ENCODE data around the gene THADA. TPM values are rescaled to one million over a fixed set of nuclear protein-coding genes. Genes with fewer than 3 reads are reported as not detected.

Gene THADA
- total and polyA plus RNA-seq, 7 experiments from 2014 or later, result 11.7 to 43.0 (median 39.6) TPM

- ChIA-PET CTCF (interaction anchor here (0.6 kb wide), 1 partner anchor 451 kb away, joined by 3 read pairs; no protein-coding TSS in a partner anchor), POLR2A (interaction anchor here (0.5 to 0.6 kb wide), 2 partner anchors 20 to 42 kb away, joined by 3 read pairs; no protein-coding TSS in a partner anchor)
- Histone ChIP-seq H3K4me3 (ENCODE audit: low read length) (no peak overlapping the region), H3K4me1 (ENCODE audit: control insufficient read depth in 2 of 2, insufficient read depth in 2 of 2, low read length in 2 of 2) (peaks cover 0 to 35% of the 10 kb centered on the region in 2 donors), H3K27me3 (ENCODE audit: control insufficient read depth in 2 of 2, insufficient read depth in 2 of 2, low read length in 2 of 2) (no peaks in the 10 kb centered on the region), H3K9me3 (ENCODE audit: control insufficient read depth in 2 of 3, low read length in 3 of 3) (no peaks in the 10 kb centered on the region), H3K27ac (ENCODE audit: low read depth, low read length) (no peak overlapping the region), H3K36me3 (ENCODE audit: control insufficient read depth in 2 of 3, insufficient read depth in 3 of 3, low read length in 3 of 3) (peaks cover 0 to 9% (median 0%) of the 10 kb centered on the region in 3 experiments)
- Mint-ChIP-seq H3K27me3 (peaks cover 0 to 4% (median 0%) of the 10 kb centered on the region in 5 donors), H3K36me3 (peaks cover 0 to 54% (median 45%) of the 10 kb centered on the region in 5 donors), H3K27ac (peak overlapping the region in 3 of 9 donors; percentile 31 to 68 (median 59)), H3K9me3 (no peaks in the 10 kb centered on the region), H3K4me3 (peak overlapping the region in 2 of 10 donors; percentile 1 to 52), H3K4me1 (peaks cover 8 to 43% (median 30%) of the 10 kb centered on the region in 7 donors)
- intact Hi-C loops (cut with micrococcal nuclease), result loop anchor here in 1 of 2 donors (5.0 kb wide), 1 partner anchor 612 kb away; no protein-coding TSS in a partner anchor
- DNase-seq, result no peak
- ATAC-seq, result no peak
Observed at GRCh38 chr2:43424262-43425207, 171.3 kb downstream of the THADA start.

DNA sequence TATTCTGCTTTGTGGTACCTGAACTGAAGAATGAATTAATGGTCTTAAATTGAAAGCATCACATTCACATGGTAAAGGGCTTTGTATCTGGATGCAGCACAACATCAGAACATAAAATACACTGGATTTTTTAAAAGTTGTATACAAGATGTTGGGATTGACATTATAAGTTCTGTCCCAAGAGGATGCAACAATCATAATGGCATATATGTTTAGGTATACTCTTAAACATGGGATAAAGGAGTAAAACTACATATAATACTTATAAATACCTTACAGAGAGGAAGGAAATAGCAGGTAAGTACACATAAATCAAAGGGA is 171.9 kb downstream of the THADA start:
- Mint-ChIP-seq H3K27ac (peak overlapping the region in 1 of 9 donors; percentile 59), H3K4me3 (no peak overlapping the region), H3K36me3 (peaks cover 4 to 50% (median 48%) of the 10 kb centered on the region in 5 donors), H3K4me1 (peaks cover 13 to 43% (median 30%) of the 10 kb centered on the region in 7 donors), H3K9me3 (no peaks in the 10 kb centered on the region), H3K27me3 (peaks cover 0 to 4% (median 0%) of the 10 kb centered on the region in 5 donors)
- CTCF ChIA-PET, result no interaction called here
- H3K27me3 ChIP-seq (ENCODE audit: control insufficient read depth in 2 of 2, insufficient read depth in 2 of 2, low read length in 2 of 2), result no peaks in the 10 kb centered on the region
- H3K4me3 ChIP-seq (ENCODE audit: low read length), result no peak overlapping the region
- H3K4me1 ChIP-seq (ENCODE audit: control insufficient read depth in 2 of 2, insufficient read depth in 2 of 2, low read length in 2 of 2), result peaks cover 0 to 35% of the 10 kb centered on the region in 2 donors
- intact Hi-C loops (cut with micrococcal nuclease), result no loop called here
- no peak for DNase-seq
- H3K9me3 ChIP-seq (ENCODE audit: control insufficient read depth in 2 of 3, low read length in 3 of 3), result no peaks in the 10 kb centered on the region
- no peak overlapping the region for H3K27ac ChIP-seq (ENCODE audit: low read depth, low read length)
- ATAC-seq, result no peak
- H3K36me3 ChIP-seq (ENCODE audit: control insufficient read depth in 2 of 3, insufficient read depth in 3 of 3, low read length in 3 of 3), result peaks cover 0 to 9% (median 0%) of the 10 kb centered on the region in 3 experiments
- POLR2A ChIA-PET, result interaction anchor here (0.6 kb wide), 1 partner anchor 41 kb away, joined by 3 read pairs; no protein-coding TSS in a partner anchor

- no peak overlapping the region for H3K4me3 Mint-ChIP-seq
- H3K27ac Mint-ChIP-seq, result no peak overlapping the region
- H3K9me3 ChIP-seq (ENCODE audit: control insufficient read depth in 2 of 3, low read length in 3 of 3), result no peaks in the 10 kb centered on the region
- H3K36me3 ChIP-seq (ENCODE audit: control insufficient read depth in 2 of 3, insufficient read depth in 3 of 3, low read length in 3 of 3), result peaks cover 0 to 6% (median 0%) of the 10 kb centered on the region in 3 experiments
- peaks cover 0 to 24% of the 10 kb centered on the region in 2 donors for H3K4me1 ChIP-seq (ENCODE audit: control insufficient read depth in 2 of 2, insufficient read depth in 2 of 2, low read length in 2 of 2)
- peaks cover 11 to 49% (median 33%) of the 10 kb centered on the region in 5 donors for H3K36me3 Mint-ChIP-seq
- H3K27me3 ChIP-seq (ENCODE audit: control insufficient read depth in 2 of 2, insufficient read depth in 2 of 2, low read length in 2 of 2), result no peaks in the 10 kb centered on the region
- H3K9me3 Mint-ChIP-seq, result no peaks in the 10 kb centered on the region
- no peak overlapping the region for H3K4me3 ChIP-seq (ENCODE audit: low read length)
- H3K4me1 Mint-ChIP-seq, result peaks cover 8 to 27% (median 20%) of the 10 kb centered on the region in 7 donors
- ATAC-seq, result no peak
- intact Hi-C loops (cut with micrococcal nuclease), result no loop called here
- ChIA-PET POLR2A (no interaction called here), CTCF (no interaction called here)
- H3K27ac ChIP-seq (ENCODE audit: low read depth, low read length), result no peak overlapping the region
- no peak for DNase-seq
- peaks cover 0 to 4% (median 0%) of the 10 kb centered on the region in 5 donors for H3K27me3 Mint-ChIP-seq
Observed at GRCh38 chr2:43421194-43421593, 174.6 kb downstream of the THADA start.

- Histone ChIP-seq H3K4me3 (ENCODE audit: low read length) (no peak overlapping the region), H3K4me1 (ENCODE audit: control insufficient read depth in 2 of 2, insufficient read depth in 2 of 2, low read length in 2 of 2) (peaks cover 0 to 16% of the 10 kb centered on the region in 2 donors), H3K27ac (ENCODE audit: low read depth, low read length) (no peak overlapping the region), H3K36me3 (ENCODE audit: control insufficient read depth in 2 of 3, insufficient read depth in 3 of 3, low read length in 3 of 3) (peaks cover 0 to 6% (median 0%) of the 10 kb centered on the region in 3 experiments), H3K27me3 (ENCODE audit: control insufficient read depth in 2 of 2, insufficient read depth in 2 of 2, low read length in 2 of 2) (no peaks in the 10 kb centered on the region), H3K9me3 (ENCODE audit: control insufficient read depth in 2 of 3, low read length in 3 of 3) (no peaks in the 10 kb centered on the region)
- peaks cover 11 to 52% (median 36%) of the 10 kb centered on the region in 5 donors for H3K36me3 Mint-ChIP-seq
- DNase-seq (no peak), ATAC-seq (no peak)
- H3K4me3 Mint-ChIP-seq, result no peak overlapping the region
- ChIA-PET CTCF (no interaction called here), POLR2A (no interaction called here)
- peaks cover 7 to 21% (median 18%) of the 10 kb centered on the region in 7 donors for H3K4me1 Mint-ChIP-seq
- H3K9me3 Mint-ChIP-seq, result no peaks in the 10 kb centered on the region
- intact Hi-C loops (cut with micrococcal nuclease), result no loop called here
- H3K27ac Mint-ChIP-seq, result peak overlapping the region in 1 of 9 donors; percentile 8
- peaks cover 0 to 4% (median 0%) of the 10 kb centered on the region in 5 donors for H3K27me3 Mint-ChIP-seq
Observed at GRCh38 chr2:43420389-43420801, 175.4 kb downstream of the THADA start.

GRCh38 chr2:43419876-43420275 is 176.0 kb downstream of the THADA start:
- intact Hi-C loops (cut with micrococcal nuclease), result no loop called here
- no peak for DNase-seq
- CTCF ChIA-PET, result no interaction called here

GRCh38 chr2:43419243-43419642 is 176.6 kb downstream of the THADA start:
- no peak for ATAC-seq
- Mint-ChIP-seq H3K36me3 (peaks cover 11 to 57% (median 33%) of the 10 kb centered on the region in 5 donors), H3K9me3 (no peaks in the 10 kb centered on the region), H3K4me3 (no peak overlapping the region), H3K27me3 (peaks cover 0 to 4% (median 0%) of the 10 kb centered on the region in 5 donors), H3K27ac (peak overlapping the region in 2 of 9 donors; percentile 2 to 7), H3K4me1 (peaks cover 9 to 18% (median 12%) of the 10 kb centered on the region in 7 donors)
- POLR2A ChIA-PET, result no interaction called here
- Histone ChIP-seq H3K36me3 (ENCODE audit: control insufficient read depth in 2 of 3, insufficient read depth in 3 of 3, low read length in 3 of 3) (no peaks in the 10 kb centered on the region), H3K27ac (ENCODE audit: low read depth, low read length) (no peak overlapping the region), H3K27me3 (ENCODE audit: control insufficient read depth in 2 of 2, insufficient read depth in 2 of 2, low read length in 2 of 2) (no peaks in the 10 kb centered on the region), H3K4me1 (ENCODE audit: control insufficient read depth in 2 of 2, insufficient read depth in 2 of 2, low read length in 2 of 2) (peaks cover 0 to 5% of the 10 kb centered on the region in 2 donors), H3K4me3 (ENCODE audit: low read length) (no peak overlapping the region), H3K9me3 (ENCODE audit: control insufficient read depth in 2 of 3, low read length in 3 of 3) (no peaks in the 10 kb centered on the region)
- CTCF ChIA-PET, result no interaction called here
- DNase-seq, result no peak
- intact Hi-C loops (cut with micrococcal nuclease), result no loop called here

More at GRCh38 chr2:43419876-43420275, 176.0 kb downstream of the THADA start:
- POLR2A ChIA-PET, result no interaction called here
- H3K9me3 Mint-ChIP-seq, result no peaks in the 10 kb centered on the region
- peaks cover 0 to 4% (median 0%) of the 10 kb centered on the region in 5 donors for H3K27me3 Mint-ChIP-seq
- no peaks in the 10 kb centered on the region for H3K9me3 ChIP-seq (ENCODE audit: control insufficient read depth in 2 of 3, low read length in 3 of 3)
- H3K4me3 ChIP-seq (ENCODE audit: low read length), result no peak overlapping the region
- peaks cover 0 to 4% (median 0%) of the 10 kb centered on the region in 3 experiments for H3K36me3 ChIP-seq (ENCODE audit: control insufficient read depth in 2 of 3, insufficient read depth in 3 of 3, low read length in 3 of 3)
- no peak for ATAC-seq
- peaks cover 11 to 52% (median 34%) of the 10 kb centered on the region in 5 donors for H3K36me3 Mint-ChIP-seq
- H3K4me3 Mint-ChIP-seq, result no peak overlapping the region
- H3K4me1 ChIP-seq (ENCODE audit: control insufficient read depth in 2 of 2, insufficient read depth in 2 of 2, low read length in 2 of 2), result peaks cover 0 to 11% of the 10 kb centered on the region in 2 donors
- H3K27me3 ChIP-seq (ENCODE audit: control insufficient read depth in 2 of 2, insufficient read depth in 2 of 2, low read length in 2 of 2), result no peaks in the 10 kb centered on the region
- H3K27ac Mint-ChIP-seq, result peak overlapping the region in 1 of 9 donors; percentile 1
- H3K27ac ChIP-seq (ENCODE audit: low read depth, low read length), result no peak overlapping the region
- peaks cover 9 to 18% (median 14%) of the 10 kb centered on the region in 7 donors for H3K4me1 Mint-ChIP-seq
